Trophoblast cell (in vitro differentiated cells and primary cell): Measurements from ENCODE around the gene PTPRN2.

Experiments used
- DNase-seq, 2 donors: peaks; one replicate each; pipeline ENCODE4 v3.0.0-alpha.2; 2016
- H2AFZ ChIP-seq: 2 replicates; pipeline ENCODE4 v1.6.1; 2013; ENCODE audit warnings: low read length, moderate library complexity, mild to moderate bottlenecking; ENCODE audit not compliant: insufficient read depth, poor library complexity
- H2AK5ac ChIP-seq: 2 replicates; pipeline ENCODE4 v1.6.1; 2013; ENCODE audit warnings: mild to moderate bottlenecking, low read length
- H2BK120ac ChIP-seq: 2 replicates; pipeline ENCODE4 v1.6.1; 2013; ENCODE audit warnings: low read length, mild to moderate bottlenecking, moderate library complexity; ENCODE audit not compliant: insufficient read depth, poor library complexity
- H2BK12ac ChIP-seq: 2 replicates; pipeline ENCODE4 v1.6.1; 2013; ENCODE audit warnings: mild to moderate bottlenecking, low read length, moderate library complexity
- H2BK5ac ChIP-seq: 2 replicates; pipeline ENCODE4 v1.6.1; 2013; ENCODE audit warnings: low read length, low read depth, moderate library complexity, mild to moderate bottlenecking; ENCODE audit not compliant: poor library complexity
- H3K14ac ChIP-seq: 2 replicates; pipeline ENCODE4 v1.6.1; 2013; ENCODE audit warnings: mild to moderate bottlenecking, low read length
- H3K18ac ChIP-seq: 2 replicates; pipeline ENCODE4 v1.6.1; 2013; ENCODE audit warnings: mild to moderate bottlenecking, low read length
- H3K23ac ChIP-seq: 2 replicates; pipeline ENCODE4 v1.6.1; 2013; ENCODE audit warnings: low read length
- H3K27ac ChIP-seq: 2 replicates; pipeline ENCODE4 v1.5.1; 2013; ENCODE audit warnings: low read depth, mild to moderate bottlenecking, inconsistent platforms, low read length, moderate library complexity
- H3K27me3 ChIP-seq: 2 replicates; pipeline ENCODE4 v1.6.1; 2013; ENCODE audit warnings: inconsistent platforms, mild to moderate bottlenecking, low read length, moderate library complexity; ENCODE audit not compliant: insufficient read depth
- H3K36me3 ChIP-seq, 2 experiments: 1 replicate in 1 of 2; 2 replicates in 1 of 2; pipeline ENCODE4 v1.6.1; 2013; ENCODE audit warnings: low read length in 2 of 2, mild to moderate bottlenecking in 2 of 2, moderate library complexity in 1 of 2; ENCODE audit not compliant: insufficient read depth in 2 of 2, control insufficient read depth in 1 of 2
- H3K4ac ChIP-seq: 2 replicates; pipeline ENCODE4 v1.6.1; 2013; ENCODE audit warnings: low read depth, mild to moderate bottlenecking, low read length, moderate library complexity
- H3K4me1 ChIP-seq, 2 experiments: 1 replicate in 1 of 2; 2 replicates in 1 of 2; pipeline ENCODE4 v1.6.1; 2013; ENCODE audit warnings: low read length in 2 of 2, mild to moderate bottlenecking in 2 of 2, moderate library complexity in 1 of 2; ENCODE audit not compliant: insufficient read depth in 2 of 2, control insufficient read depth in 1 of 2
- H3K4me2 ChIP-seq: 2 replicates; pipeline ENCODE4 v1.6.1; 2013; ENCODE audit warnings: inconsistent platforms, mild to moderate bottlenecking, low read length, moderate library complexity
- H3K4me3 ChIP-seq: 2 replicates; pipeline ENCODE4 v1.5.1; 2013; ENCODE audit warnings: mild to moderate bottlenecking, low read depth, low read length, inconsistent platforms
- H3K79me1 ChIP-seq: one replicate; pipeline ENCODE4 v1.6.1; 2013; ENCODE audit warnings: low read length
- H3K79me2 ChIP-seq: 2 replicates; pipeline ENCODE4 v1.6.1; 2013; ENCODE audit warnings: low read length, mild to moderate bottlenecking; ENCODE audit not compliant: control insufficient read depth, insufficient read depth, poor library complexity
- H3K9ac ChIP-seq: 2 replicates; pipeline ENCODE4 v1.6.1; 2013; ENCODE audit warnings: mild to moderate bottlenecking, low read length
- H3K9me3 ChIP-seq: 2 replicates; pipeline ENCODE4 v1.6.1; 2013; ENCODE audit warnings: low read depth, mild to moderate bottlenecking, control low read depth, inconsistent platforms, low read length; ENCODE audit not compliant: insufficient read depth
- H4K12ac ChIP-seq: 2 replicates; pipeline ENCODE4 v1.6.1; 2013; ENCODE audit warnings: low read depth, mild to moderate bottlenecking, low read length, moderate library complexity
- H4K8ac ChIP-seq: 2 replicates; pipeline ENCODE4 v1.6.1; 2013; ENCODE audit warnings: low read depth, mild to moderate bottlenecking, low read length, moderate library complexity
- H4K91ac ChIP-seq: one replicate; pipeline ENCODE4 v1.6.1; 2013; ENCODE audit warnings: low read depth, mild to moderate bottlenecking, low read length, moderate library complexity
- WGBS: extraction: QIAGEN DNeasy Blood & Tissue Kit; methylation state at CpG from one replicate; pipeline ENCODE4 v1.1.7; 2013; ENCODE audit warnings: missing lambda C conversion rate; ENCODE audit not compliant: insufficient read length, insufficient coverage; ENCODE audit errors: extremely low coverage; 5-methylcytosine and 5-hydroxymethylcytosine counted together

PTPRN2 gene

DNA sequence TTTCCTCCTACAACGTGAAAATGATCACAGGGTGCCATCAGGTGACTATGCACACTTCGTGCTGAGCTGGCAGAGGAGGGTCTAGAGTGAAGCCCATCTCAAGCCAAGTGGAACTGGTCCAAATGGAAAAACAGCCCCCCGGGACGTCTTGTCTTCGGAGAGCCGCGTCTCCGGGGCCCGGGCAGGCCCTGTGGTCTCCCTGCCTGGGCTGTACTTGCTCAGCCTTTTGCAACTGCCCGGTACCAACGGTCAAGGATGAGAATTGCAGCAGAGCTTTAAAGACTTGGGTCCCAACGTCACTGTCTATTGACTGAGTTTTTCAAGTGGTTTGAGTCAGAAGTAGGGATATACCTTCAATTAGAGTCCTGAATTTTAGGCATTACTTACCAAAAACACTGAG, 315.5 kb downstream of the PTPRN2 start:
- no peak overlapping the region for H3K4ac ChIP-seq
- H3K18ac ChIP-seq, result no peak overlapping the region
- H4K8ac ChIP-seq, result no peak overlapping the region
- no peak overlapping the region for H4K12ac ChIP-seq
- H3K4me2 ChIP-seq, result no peak overlapping the region
- no peaks in the 10 kb centered on the region for H3K79me2 ChIP-seq
- H2BK12ac ChIP-seq, result no peak overlapping the region
- no peaks in the 10 kb centered on the region for H3K36me3 ChIP-seq
- H2BK120ac ChIP-seq, result no peak overlapping the region
- no peaks in the 10 kb centered on the region for H3K79me1 ChIP-seq
- no peak overlapping the region for H3K9ac ChIP-seq
- peaks cover 47% of the 10 kb centered on the region for H3K9me3 ChIP-seq
- no peak overlapping the region for H2BK5ac ChIP-seq
- no peak overlapping the region for H3K27ac ChIP-seq
- H3K27me3 ChIP-seq, result no peaks in the 10 kb centered on the region
- no peak overlapping the region for H4K91ac ChIP-seq
- H2AK5ac ChIP-seq, result no peak overlapping the region
- WGBS, result no CpG with 5 or more reads among the region's 12 CpGs
- H2AFZ ChIP-seq, result no peak overlapping the region
- peak overlapping the region; percentile 35 for H3K4me3 ChIP-seq
- no peak overlapping the region for H3K14ac ChIP-seq
- no peak overlapping the region for H3K23ac ChIP-seq
- no peaks in the 10 kb centered on the region for H3K4me1 ChIP-seq
- DNase-seq, result no peak

DNA sequence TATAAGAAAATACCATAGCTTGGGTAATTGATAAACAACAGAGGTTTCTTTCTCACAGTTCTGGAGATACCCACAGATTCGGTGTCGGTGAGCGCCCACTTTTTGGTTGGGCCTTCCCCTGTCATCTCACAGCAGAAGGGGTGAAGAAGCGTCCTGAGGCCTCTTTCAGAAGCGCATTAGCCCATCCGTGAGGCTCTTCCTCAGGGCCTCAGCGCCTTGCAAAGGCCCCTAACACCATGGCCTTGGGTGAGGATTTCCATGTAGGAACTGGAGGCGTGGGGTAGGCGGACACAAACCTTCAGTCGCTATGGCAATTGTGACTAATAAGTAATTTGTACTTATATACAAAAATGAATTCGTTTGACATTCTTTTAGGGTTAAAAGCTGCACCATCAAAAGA, 316.0 kb downstream of the PTPRN2 start:
- Histone ChIP-seq H2AK5ac (no peak overlapping the region), H2AFZ (no peak overlapping the region)

DNA sequence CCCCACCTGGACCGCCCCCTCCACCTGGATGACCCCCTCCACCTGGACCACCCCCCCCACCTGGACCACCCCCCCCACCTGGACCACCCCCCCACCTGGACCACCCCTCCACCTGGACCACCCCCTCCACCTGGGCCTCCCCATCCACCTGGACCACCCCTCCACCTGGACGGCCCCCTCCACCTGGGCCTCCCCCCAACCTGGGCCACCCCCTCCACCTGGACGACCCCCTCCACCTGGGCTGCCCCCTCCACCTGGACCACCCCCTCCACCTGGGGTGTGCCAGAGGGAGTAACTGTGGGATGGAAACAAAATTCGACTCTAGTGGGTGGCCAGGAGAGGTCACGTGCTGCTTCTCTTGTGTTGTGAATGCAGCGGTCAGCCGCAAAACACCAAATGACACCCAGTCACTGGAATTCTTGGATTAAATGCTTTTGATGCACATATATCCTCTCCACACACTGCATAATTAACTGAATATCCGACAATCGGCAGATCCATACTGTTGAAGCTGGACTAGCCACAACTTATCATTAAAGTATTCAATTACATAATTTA, 316.7 kb downstream of the PTPRN2 start:
- Histone ChIP-seq H3K23ac (no peak overlapping the region), H3K4me1 (no peaks in the 10 kb centered on the region), H3K4me3 (no peak overlapping the region), H4K8ac (no peak overlapping the region), H3K79me2 (no peaks in the 10 kb centered on the region), H3K79me1 (no peaks in the 10 kb centered on the region), H3K36me3 (no peaks in the 10 kb centered on the region), H3K27ac (no peak overlapping the region), H3K4ac (no peak overlapping the region), H3K9ac (no peak overlapping the region), H4K91ac (no peak overlapping the region), H2AK5ac (no peak overlapping the region), H2BK12ac (no peak overlapping the region), H2BK5ac (no peak overlapping the region), H2BK120ac (no peak overlapping the region), H3K4me2 (no peak overlapping the region), H3K18ac (no peak overlapping the region), H3K14ac (no peak overlapping the region), H3K9me3 (peaks cover 49% of the 10 kb centered on the region), H4K12ac (no peak overlapping the region), H2AFZ (no peak overlapping the region), H3K27me3 (no peaks in the 10 kb centered on the region)
- WGBS, result no CpG with 5 or more reads among the region's 9 CpGs
- no peak for DNase-seq

More for the DNA sequence above, 316.0 kb downstream of the PTPRN2 start:
- Histone ChIP-seq H2BK12ac (no peak overlapping the region), H2BK5ac (no peak overlapping the region), H3K4ac (no peak overlapping the region), H2BK120ac (no peak overlapping the region), H3K4me2 (no peak overlapping the region), H3K36me3 (no peaks in the 10 kb centered on the region), H4K12ac (no peak overlapping the region), H4K91ac (no peak overlapping the region), H3K14ac (no peak overlapping the region), H3K27ac (no peak overlapping the region), H3K9ac (no peak overlapping the region), H3K4me1 (no peaks in the 10 kb centered on the region), H3K18ac (no peak overlapping the region), H3K4me3 (no peak overlapping the region), H3K23ac (no peak overlapping the region), H3K79me2 (no peaks in the 10 kb centered on the region), H3K27me3 (no peaks in the 10 kb centered on the region), H4K8ac (no peak overlapping the region), H3K79me1 (no peaks in the 10 kb centered on the region), H3K9me3 (peaks cover 47% of the 10 kb centered on the region)
- no peak for DNase-seq
- WGBS, result no CpG with 5 or more reads among the region's 11 CpGs

- Histone ChIP-seq H3K4me3 (no peak overlapping the region), H3K23ac (no peak overlapping the region), H3K14ac (no peak overlapping the region), H3K27me3 (no peaks in the 10 kb centered on the region), H3K79me2 (no peaks in the 10 kb centered on the region), H2BK12ac (no peak overlapping the region), H2AFZ (no peak overlapping the region), H3K4me1 (no peaks in the 10 kb centered on the region), H4K91ac (no peak overlapping the region), H3K79me1 (no peaks in the 10 kb centered on the region), H2BK5ac (no peak overlapping the region), H2AK5ac (no peak overlapping the region), H2BK120ac (no peak overlapping the region), H3K9me3 (peaks cover 51% of the 10 kb centered on the region), H4K8ac (no peak overlapping the region), H4K12ac (no peak overlapping the region), H3K36me3 (no peaks in the 10 kb centered on the region), H3K4me2 (no peak overlapping the region), H3K9ac (no peak overlapping the region), H3K4ac (no peak overlapping the region), H3K27ac (no peak overlapping the region), H3K18ac (no peak overlapping the region)
- no CpG with 5 or more reads among the region's 13 CpGs for WGBS
- no peak for DNase-seq
Measured at GRCh38 chr7:158270106-158270775, 317.4 kb downstream of the PTPRN2 start.
